ENCODE results near the gene CCDC148.

The CCDC148 gene

DNA sequence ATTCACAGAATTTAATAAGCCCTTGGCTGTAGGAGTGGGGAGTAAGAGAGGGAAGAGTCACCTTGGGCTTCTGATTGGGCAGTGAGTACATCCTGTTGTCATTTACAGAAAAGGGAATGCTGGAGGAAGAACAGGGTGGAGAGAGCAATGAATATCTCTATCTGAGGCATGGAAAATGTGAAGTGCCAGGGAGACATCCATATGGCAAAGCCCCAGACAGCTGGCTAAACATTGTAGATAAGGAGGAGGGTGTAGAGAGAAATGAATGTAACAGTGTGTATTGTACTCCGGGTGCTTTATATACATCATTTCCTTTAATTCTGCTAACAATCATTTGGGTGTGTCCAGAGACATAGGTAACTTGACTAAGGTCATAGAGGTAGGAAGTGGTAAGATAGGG is 251.3 kb downstream of the CCDC148 start:
- Histone ChIP-seq H3K36me3 (ENCODE audit: low read depth) (no peaks in the 10 kb centered on the region), H3K27ac (ENCODE audit: poor library complexity, severe bottlenecking) (no peak overlapping the region), H3K4me3 (ENCODE audit: severe bottlenecking) (no peak overlapping the region), H3K4me1 (ENCODE audit: insufficient read depth, poor library complexity, severe bottlenecking) (peaks cover 11% of the 10 kb centered on the region), H3K9me3 (ENCODE audit: severe bottlenecking) (no peaks in the 10 kb centered on the region), H3K27me3 (ENCODE audit: insufficient read depth, poor library complexity, severe bottlenecking) (no peaks in the 10 kb centered on the region)
- TF ChIP-seq, protein P1, sequence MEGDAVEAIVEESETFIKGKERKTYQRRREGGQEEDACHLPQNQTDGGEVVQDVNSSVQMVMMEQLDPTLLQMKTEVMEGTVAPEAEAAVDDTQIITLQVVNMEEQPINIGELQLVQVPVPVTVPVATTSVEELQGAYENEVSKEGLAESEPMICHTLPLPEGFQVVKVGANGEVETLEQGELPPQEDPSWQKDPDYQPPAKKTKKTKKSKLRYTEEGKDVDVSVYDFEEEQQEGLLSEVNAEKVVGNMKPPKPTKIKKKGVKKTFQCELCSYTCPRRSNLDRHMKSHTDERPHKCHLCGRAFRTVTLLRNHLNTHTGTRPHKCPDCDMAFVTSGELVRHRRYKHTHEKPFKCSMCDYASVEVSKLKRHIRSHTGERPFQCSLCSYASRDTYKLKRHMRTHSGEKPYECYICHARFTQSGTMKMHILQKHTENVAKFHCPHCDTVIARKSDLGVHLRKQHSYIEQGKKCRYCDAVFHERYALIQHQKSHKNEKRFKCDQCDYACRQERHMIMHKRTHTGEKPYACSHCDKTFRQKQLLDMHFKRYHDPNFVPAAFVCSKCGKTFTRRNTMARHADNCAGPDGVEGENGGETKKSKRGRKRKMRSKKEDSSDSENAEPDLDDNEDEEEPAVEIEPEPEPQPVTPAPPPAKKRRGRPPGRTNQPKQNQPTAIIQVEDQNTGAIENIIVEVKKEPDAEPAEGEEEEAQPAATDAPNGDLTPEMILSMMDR (IDR thresholded peaks at IDR 0.05; ENCODE audit: poor library complexity, severe bottlenecking): no peak
- DNase-seq (ENCODE audit: low spot score): no peak
- no peak for ATAC-seq (ENCODE audit: low read depth)

DNA sequence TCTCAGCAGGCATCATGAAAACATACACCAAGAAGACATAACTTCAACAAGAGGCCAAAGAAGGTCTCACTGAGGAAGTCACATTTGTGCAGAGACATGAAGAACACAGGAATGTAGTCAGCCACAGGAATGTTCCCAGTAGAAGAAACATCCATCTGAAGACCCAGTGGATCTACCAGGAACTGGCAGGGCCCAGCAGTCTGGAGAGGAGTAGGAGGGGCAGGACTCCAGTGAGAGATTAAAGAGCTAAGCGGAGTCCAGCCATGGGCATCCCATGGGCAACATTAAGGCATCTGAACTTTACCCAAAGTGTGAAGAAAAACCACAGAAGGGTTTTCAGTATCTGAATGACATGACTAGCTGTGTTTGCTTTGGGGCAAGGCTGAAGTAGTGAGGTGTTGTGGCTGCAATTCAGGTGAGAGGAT is 251.8 kb downstream of the CCDC148 start:
- ATAC-seq (ENCODE audit: low read depth) (no peak), DNase-seq (ENCODE audit: low spot score) (no peak)
- no peaks in the 10 kb centered on the region for H3K36me3 ChIP-seq (ENCODE audit: low read depth)
- TF ChIP-seq, protein P1 (IDR thresholded peaks at IDR 0.05; ENCODE audit: poor library complexity, severe bottlenecking): no peak
- no peaks in the 10 kb centered on the region for H3K9me3 ChIP-seq (ENCODE audit: severe bottlenecking)
- H3K27ac ChIP-seq (ENCODE audit: poor library complexity, severe bottlenecking): no peak overlapping the region
- peaks cover 11% of the 10 kb centered on the region for H3K4me1 ChIP-seq (ENCODE audit: insufficient read depth, poor library complexity, severe bottlenecking)
- H3K27me3 ChIP-seq (ENCODE audit: insufficient read depth, poor library complexity, severe bottlenecking): no peaks in the 10 kb centered on the region
- H3K4me3 ChIP-seq (ENCODE audit: severe bottlenecking): no peak overlapping the region

DNA sequence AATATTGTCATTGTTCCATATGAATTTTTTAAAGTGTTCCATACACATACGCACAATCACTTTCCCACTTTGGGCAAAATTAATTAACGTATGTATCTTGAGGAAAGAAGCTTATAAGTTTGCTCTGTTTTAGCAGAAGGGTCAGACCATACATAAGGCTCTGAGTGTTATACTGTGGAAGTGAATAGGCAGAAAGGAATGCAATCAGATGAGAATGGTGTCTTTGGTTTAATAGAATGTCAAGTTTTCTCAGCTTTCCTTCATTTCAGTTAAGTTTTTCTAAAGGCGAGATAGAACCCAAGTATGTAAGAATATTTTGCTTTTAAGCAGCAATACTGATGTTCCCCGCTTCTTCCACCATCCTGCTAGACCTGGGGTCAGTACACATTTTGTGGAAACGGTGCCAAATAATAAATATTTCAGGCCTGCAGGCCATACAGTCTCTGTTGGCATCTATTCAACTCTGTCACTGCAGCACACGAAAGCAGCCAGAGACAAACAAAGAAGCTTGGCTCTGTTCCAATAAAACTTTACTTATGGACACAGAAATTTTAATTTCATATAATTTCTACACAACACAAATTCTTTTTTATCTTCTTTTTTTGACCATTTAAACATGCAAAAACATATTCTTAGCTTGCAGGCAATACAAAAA is 254.3 kb downstream of the CCDC148 start:
- H3K9me3 ChIP-seq (ENCODE audit: severe bottlenecking): no peaks in the 10 kb centered on the region

DNA sequence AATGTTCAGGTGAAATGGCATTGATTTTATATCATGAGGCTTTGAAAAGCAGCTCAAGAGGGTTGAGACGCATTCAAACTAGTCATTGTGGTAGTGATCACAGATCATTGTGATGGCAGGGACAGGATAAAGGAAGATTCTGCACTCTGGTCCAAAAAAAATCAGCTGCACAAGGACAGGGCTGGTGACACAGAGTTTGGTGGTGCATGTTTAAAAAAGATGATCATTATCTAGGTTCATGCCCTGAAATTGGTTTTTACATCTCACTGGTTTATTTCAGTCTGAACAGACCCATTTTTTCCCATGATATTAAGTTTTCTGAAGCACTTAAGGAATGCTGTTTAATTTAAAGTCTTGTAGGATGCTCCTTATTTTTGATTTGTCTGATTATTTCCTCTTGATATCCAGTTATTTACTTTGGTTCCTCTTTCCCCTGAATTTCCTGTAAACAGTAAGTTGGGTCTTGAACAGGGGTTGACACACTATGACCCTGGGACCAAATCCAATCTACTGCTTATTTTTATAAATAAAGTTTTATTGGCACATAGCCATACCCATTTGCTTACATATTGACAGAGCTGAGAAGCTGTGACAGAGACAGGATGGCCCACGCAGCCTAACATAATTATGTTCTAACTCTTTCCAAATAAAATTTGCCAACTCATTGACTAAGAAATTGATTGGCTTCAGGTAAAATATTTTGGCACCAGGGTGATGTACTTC is 256.5 kb downstream of the CCDC148 start:
- H3K4me3 ChIP-seq (ENCODE audit: severe bottlenecking): no peak overlapping the region
- no peaks in the 10 kb centered on the region for H3K27me3 ChIP-seq (ENCODE audit: insufficient read depth, poor library complexity, severe bottlenecking)
- no peaks in the 10 kb centered on the region for H3K36me3 ChIP-seq (ENCODE audit: low read depth)
- DNase-seq (ENCODE audit: low spot score) (no peak), ATAC-seq (ENCODE audit: low read depth) (no peak)
- TF ChIP-seq, protein P1 (IDR thresholded peaks at IDR 0.05; ENCODE audit: poor library complexity, severe bottlenecking): no peak
- no peaks in the 10 kb centered on the region for H3K9me3 ChIP-seq (ENCODE audit: severe bottlenecking)
- peaks cover 11% of the 10 kb centered on the region for H3K4me1 ChIP-seq (ENCODE audit: insufficient read depth, poor library complexity, severe bottlenecking)
- no peak overlapping the region for H3K27ac ChIP-seq (ENCODE audit: poor library complexity, severe bottlenecking)

More for the DNA sequence above, 254.3 kb downstream of the CCDC148 start:
- no peak for DNase-seq (ENCODE audit: low spot score)
- Histone ChIP-seq H3K27me3 (ENCODE audit: insufficient read depth, poor library complexity, severe bottlenecking) (no peaks in the 10 kb centered on the region), H3K4me1 (ENCODE audit: insufficient read depth, poor library complexity, severe bottlenecking) (peaks cover 11% of the 10 kb centered on the region), H3K36me3 (ENCODE audit: low read depth) (no peaks in the 10 kb centered on the region), H3K4me3 (ENCODE audit: severe bottlenecking) (no peak overlapping the region), H3K27ac (ENCODE audit: poor library complexity, severe bottlenecking) (no peak overlapping the region)
- peak; percentile 94 for ATAC-seq (ENCODE audit: low read depth)
- TF ChIP-seq, protein P1 (IDR thresholded peaks at IDR 0.05; ENCODE audit: poor library complexity, severe bottlenecking): no peak

DNA sequence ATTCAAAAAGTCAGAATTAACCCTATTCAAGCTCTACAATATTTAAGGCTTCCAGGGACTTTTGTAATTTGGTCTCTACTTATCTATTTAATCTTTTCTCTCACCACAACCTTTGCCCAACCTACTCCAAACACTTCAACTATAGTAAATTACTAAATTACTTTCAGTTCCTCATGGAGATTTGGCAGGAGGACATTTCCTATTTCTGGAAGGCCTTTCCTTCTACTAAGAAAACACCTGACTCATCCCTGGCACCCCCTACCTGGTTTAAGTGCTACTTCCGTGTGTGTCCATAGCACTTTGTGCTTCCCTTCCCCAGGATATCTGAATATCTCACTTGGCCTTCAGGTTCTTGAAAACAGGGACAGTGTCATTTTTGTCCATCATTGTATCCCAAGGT is 258.6 kb downstream of the CCDC148 start:
- TF ChIP-seq, protein P1 (IDR thresholded peaks at IDR 0.05; ENCODE audit: poor library complexity, severe bottlenecking): no peak
- Histone ChIP-seq H3K27ac (ENCODE audit: poor library complexity, severe bottlenecking) (no peak overlapping the region), H3K4me3 (ENCODE audit: severe bottlenecking) (no peak overlapping the region), H3K9me3 (ENCODE audit: severe bottlenecking) (no peaks in the 10 kb centered on the region), H3K4me1 (ENCODE audit: insufficient read depth, poor library complexity, severe bottlenecking) (peaks cover 11% of the 10 kb centered on the region), H3K36me3 (ENCODE audit: low read depth) (no peaks in the 10 kb centered on the region), H3K27me3 (ENCODE audit: insufficient read depth, poor library complexity, severe bottlenecking) (no peaks in the 10 kb centered on the region)
- DNase-seq (ENCODE audit: low spot score) (no peak), ATAC-seq (ENCODE audit: low read depth) (no peak)
